CD8-positive, alpha-beta memory T cell (primary cell): ENCODE measurements around the gene EPN2. TPM values are rescaled to one million over a fixed set of nuclear protein-coding genes. Genes with fewer than 3 reads are reported as not detected.

Source experiments
- CTCF ChIA-PET: fragments of 350-600 bp; sonication (Branson Sonifier 250); formaldehyde crosslinking; loops from one replicate; lab custom pipeline; 2021; ENCODE audit warnings: antibody characterized with exemption; lab: Charles Lee
- POLR2A ChIA-PET: fragments of 350-600 bp; sonication (Branson Sonifier 250); formaldehyde crosslinking; loops from one replicate; lab custom pipeline; 2021; ENCODE audit warnings: antibody characterized with exemption; lab: Charles Lee
- DNase-seq, 5 donors: peaks; one replicate each; pipeline versions ENCODE4 v3.0.0 to v3.0.0-alpha.2; 2020 to 2022; ENCODE audit warnings: mixed read lengths in 1 of 5
- H3K27ac ChIP-seq: one replicate; pipeline ENCODE4 v1.7.0; 2013; ENCODE audit warnings: low read depth, mild to moderate bottlenecking, low read length, moderate library complexity
- H3K27me3 ChIP-seq: 2 replicates; pipeline ENCODE4 v1.7.0; 2013; ENCODE audit warnings: low read length, mild to moderate bottlenecking; ENCODE audit not compliant: insufficient read depth, poor library complexity, severe bottlenecking
- H3K36me3 ChIP-seq: 2 replicates; pipeline ENCODE4 v1.7.0; 2013; ENCODE audit warnings: mild to moderate bottlenecking, low read length, moderate library complexity; ENCODE audit not compliant: insufficient read depth
- H3K4me1 ChIP-seq: 2 replicates; pipeline ENCODE4 v1.7.0; 2013; ENCODE audit warnings: mild to moderate bottlenecking, low read length, moderate library complexity; ENCODE audit not compliant: insufficient read depth
- H3K4me3 ChIP-seq: 2 replicates; pipeline ENCODE4 v1.7.0; 2013; ENCODE audit warnings: mild to moderate bottlenecking, low read length
- H3K9me3 ChIP-seq: 2 replicates; pipeline ENCODE4 v1.7.0; 2013; ENCODE audit warnings: mild to moderate bottlenecking, low read length
- H3K27ac Mint-ChIP-seq, 8 donors: one replicate each; pipeline ENCODE4 v1.8.0; 2020 to 2021; ENCODE audit warnings: mixed read lengths in 8 of 8, mild to moderate bottlenecking in 6 of 8, inconsistent platforms in 3 of 8, moderate library complexity in 3 of 8
- H3K27me3 Mint-ChIP-seq, 2 donors: one replicate each; pipeline ENCODE4 v1.8.0; 2020 to 2021; ENCODE audit warnings: mixed read lengths in 2 of 2, mild to moderate bottlenecking in 1 of 2, moderate library complexity in 1 of 2
- H3K36me3 Mint-ChIP-seq, 3 donors: one replicate each; pipeline ENCODE4 v1.8.0; 2020 to 2021; ENCODE audit warnings: mixed read lengths in 3 of 3, inconsistent platforms in 1 of 3, mild to moderate bottlenecking in 1 of 3
- H3K4me1 Mint-ChIP-seq, 3 donors: one replicate each; pipeline ENCODE4 v1.8.0; 2020 to 2021; ENCODE audit warnings: mixed read lengths in 3 of 3, inconsistent platforms in 1 of 3, mild to moderate bottlenecking in 1 of 3
- H3K4me3 Mint-ChIP-seq, 7 donors: one replicate each; pipeline ENCODE4 v1.8.0; 2020 to 2021; ENCODE audit warnings: mixed read lengths in 7 of 7, mild to moderate bottlenecking in 6 of 7, moderate library complexity in 4 of 7, inconsistent platforms in 2 of 7
- H3K9me3 Mint-ChIP-seq, 5 donors: one replicate each; pipeline ENCODE4 v1.8.0; 2020 to 2022; ENCODE audit warnings: mixed read lengths in 5 of 5, mild to moderate bottlenecking in 3 of 5, moderate library complexity in 2 of 5, inconsistent platforms in 1 of 5
- polyA plus RNA-seq: library from polyadenylated mRNA; unstranded; fragments of 300-500 nt; fragmentation: Illumina TruSeq; gene quantifications from one replicate; pipeline ENCODE4 v1.2.3, GENCODE V29; 2021
- total RNA-seq, 2 experiments: library from RNA; stranded (reverse); gene quantifications; one replicate each; pipeline ENCODE4 v1.2.3, GENCODE V29; 2021

The EPN2 gene
- total and polyA plus RNA-seq, 3 experiments from 2014 or later: 9.0 to 10.4 (median 9.7) TPM

- no peak for DNase-seq
- Histone ChIP-seq H3K4me1 (no peaks in the 10 kb centered on the region), H3K9me3 (no peaks in the 10 kb centered on the region), H3K27ac (no peak overlapping the region), H3K36me3 (no peaks in the 10 kb centered on the region), H3K27me3 (no peaks in the 10 kb centered on the region), H3K4me3 (no peak overlapping the region)
- Mint-ChIP-seq H3K27me3 (peaks cover 0 to 4% of the 10 kb centered on the region in 2 donors), H3K4me3 (no peak overlapping the region), H3K27ac (peak overlapping the region in 1 of 8 donors; percentile 45), H3K9me3 (peaks cover 2 to 17% (median 11%) of the 10 kb centered on the region in 5 donors), H3K4me1 (no peaks in the 10 kb centered on the region), H3K36me3 (peaks cover 0 to 5% (median 2%) of the 10 kb centered on the region in 3 donors)
- ChIA-PET POLR2A (no interaction called here), CTCF (no interaction called here)
Measured at GRCh38 chr17:19328441-19329061, 91.4 kb downstream of the EPN2 start.

DNA sequence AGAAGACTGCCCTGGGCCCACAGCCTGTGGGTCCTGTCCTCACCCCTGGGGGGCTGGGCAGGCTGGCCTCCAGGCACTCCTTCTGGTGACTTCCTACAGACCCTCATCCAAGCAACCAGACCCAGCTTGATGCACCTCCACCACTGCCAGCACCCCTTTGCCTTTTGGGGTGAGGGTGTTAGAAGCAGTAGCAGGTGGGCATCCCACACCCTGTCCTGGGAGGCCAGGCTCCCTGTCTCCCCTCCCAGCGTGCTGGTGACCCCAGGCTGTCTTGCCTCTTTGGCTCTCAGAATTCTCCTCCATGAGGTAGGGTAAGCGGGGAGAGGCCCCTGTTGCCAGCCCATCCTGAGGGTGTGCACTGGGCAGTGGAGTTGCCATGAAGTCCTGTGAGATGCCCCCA lies 92.0 kb downstream of the EPN2 start:
- ChIA-PET CTCF (no interaction called here), POLR2A (interaction anchor here (0.5 kb wide), 1 partner anchor 23 kb away, joined by 4 read pairs; no protein-coding TSS in a partner anchor)
- H3K27me3 ChIP-seq: no peaks in the 10 kb centered on the region
- no peak for DNase-seq
- Mint-ChIP-seq H3K27me3 (peaks cover 0 to 4% of the 10 kb centered on the region in 2 donors), H3K9me3 (peaks cover 2 to 17% (median 11%) of the 10 kb centered on the region in 5 donors), H3K36me3 (peaks cover 0 to 5% (median 0%) of the 10 kb centered on the region in 3 donors), H3K4me1 (no peaks in the 10 kb centered on the region), H3K4me3 (no peak overlapping the region), H3K27ac (no peak overlapping the region)
- H3K4me3 ChIP-seq: no peak overlapping the region
- H3K36me3 ChIP-seq: no peaks in the 10 kb centered on the region
- no peaks in the 10 kb centered on the region for H3K4me1 ChIP-seq
- H3K9me3 ChIP-seq: no peaks in the 10 kb centered on the region
- H3K27ac ChIP-seq: no peak overlapping the region

DNA sequence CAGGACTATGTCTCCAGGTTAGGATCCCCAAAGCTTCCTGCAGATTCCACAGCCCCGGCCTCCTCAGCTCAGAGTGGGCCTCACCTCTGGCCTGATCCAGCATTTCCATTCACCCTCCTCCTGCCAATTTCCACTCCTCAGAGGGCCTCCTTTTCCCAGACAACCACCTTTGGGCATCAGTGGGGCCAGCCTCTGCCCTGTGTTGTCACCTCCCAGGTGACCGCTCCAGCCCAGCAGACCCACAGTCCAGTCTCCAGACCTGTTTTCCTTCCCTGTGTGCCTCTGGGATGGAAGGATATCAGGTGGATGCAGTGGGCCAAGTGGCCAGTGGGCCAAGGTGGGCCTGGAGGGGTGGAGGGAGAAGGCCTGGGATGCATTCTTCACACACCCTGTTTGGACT lies 92.7 kb downstream of the EPN2 start:
- no peaks in the 10 kb centered on the region for H3K4me1 Mint-ChIP-seq
- H3K9me3 Mint-ChIP-seq: peaks cover 2 to 12% (median 10%) of the 10 kb centered on the region in 5 donors
- POLR2A ChIA-PET: no interaction called here

DNA sequence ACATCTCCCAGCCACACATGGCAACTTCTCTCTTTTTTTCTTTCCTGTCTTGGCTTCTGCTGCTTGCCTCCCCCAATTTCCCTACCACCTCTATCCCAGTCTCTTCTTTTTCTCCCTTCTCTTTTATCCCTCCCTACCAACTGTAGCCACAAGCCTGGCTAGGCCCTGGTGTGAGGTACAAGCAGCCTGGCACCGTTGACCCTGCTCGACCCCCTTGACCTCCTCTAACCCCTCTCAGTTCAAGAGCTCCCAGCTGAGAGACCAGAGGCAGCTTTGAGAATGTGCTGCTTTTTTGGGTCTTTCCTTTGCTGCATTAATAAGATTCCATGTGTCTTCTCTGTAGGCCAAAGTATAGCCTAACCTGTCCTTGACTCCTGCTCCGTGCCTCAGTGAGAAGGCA lies 93.1 kb downstream of the EPN2 start:
- Histone ChIP-seq H3K9me3 (no peaks in the 10 kb centered on the region), H3K4me3 (no peak overlapping the region), H3K4me1 (no peaks in the 10 kb centered on the region), H3K36me3 (no peaks in the 10 kb centered on the region), H3K27ac (no peak overlapping the region), H3K27me3 (no peaks in the 10 kb centered on the region)
- peaks cover 0 to 4% of the 10 kb centered on the region in 2 donors for H3K27me3 Mint-ChIP-seq
- DNase-seq: no peak
- H3K9me3 Mint-ChIP-seq: peaks cover 2 to 9% (median 6%) of the 10 kb centered on the region in 5 donors
- no peaks in the 10 kb centered on the region for H3K4me1 Mint-ChIP-seq
- peak overlapping the region in 1 of 8 donors; percentile 40 for H3K27ac Mint-ChIP-seq
- ChIA-PET POLR2A (no interaction called here), CTCF (no interaction called here)
- peaks cover 0 to 3% (median 0%) of the 10 kb centered on the region in 3 donors for H3K36me3 Mint-ChIP-seq
- H3K4me3 Mint-ChIP-seq: no peak overlapping the region

More for the DNA sequence above, 92.7 kb downstream of the EPN2 start:
- Mint-ChIP-seq H3K27me3 (peaks cover 0 to 4% of the 10 kb centered on the region in 2 donors), H3K27ac (peak overlapping the region in 1 of 8 donors; percentile 63), H3K36me3 (peaks cover 0 to 5% (median 0%) of the 10 kb centered on the region in 3 donors), H3K4me3 (no peak overlapping the region)
- no peaks in the 10 kb centered on the region for H3K36me3 ChIP-seq
- H3K4me1 ChIP-seq: no peaks in the 10 kb centered on the region
- CTCF ChIA-PET: no interaction called here
- no peak for DNase-seq
- H3K27me3 ChIP-seq: no peaks in the 10 kb centered on the region
- no peaks in the 10 kb centered on the region for H3K9me3 ChIP-seq
- H3K4me3 ChIP-seq: no peak overlapping the region
- H3K27ac ChIP-seq: no peak overlapping the region

DNA sequence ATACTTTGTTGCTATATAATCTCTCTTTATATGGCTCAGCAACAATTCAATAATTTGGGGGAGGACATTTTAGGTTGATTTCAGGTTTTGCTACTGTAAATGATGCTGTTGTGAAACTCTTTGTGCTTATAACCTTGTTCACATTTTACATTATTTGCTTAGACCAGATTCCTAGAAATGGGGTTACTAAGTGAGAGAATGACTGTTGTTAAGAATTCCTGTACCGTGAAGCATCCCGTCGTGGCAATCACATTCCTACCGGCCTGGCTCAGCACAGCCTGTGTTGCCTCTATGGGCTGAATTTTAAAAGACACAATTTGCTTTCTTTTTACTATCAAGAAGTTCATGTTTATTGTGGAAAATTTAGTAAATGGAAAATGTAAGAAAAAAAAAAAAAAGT lies 94.0 kb downstream of the EPN2 start:
- Histone ChIP-seq H3K9me3 (no peaks in the 10 kb centered on the region), H3K27me3 (no peaks in the 10 kb centered on the region), H3K27ac (no peak overlapping the region), H3K4me1 (no peaks in the 10 kb centered on the region), H3K36me3 (no peaks in the 10 kb centered on the region), H3K4me3 (no peak overlapping the region)
- Mint-ChIP-seq H3K9me3 (peaks cover 0 to under 1% (median under 1%) of the 10 kb centered on the region in 5 donors), H3K27me3 (peaks cover 0 to 8% of the 10 kb centered on the region in 2 donors), H3K4me1 (no peaks in the 10 kb centered on the region), H3K27ac (no peak overlapping the region), H3K36me3 (no peaks in the 10 kb centered on the region), H3K4me3 (no peak overlapping the region)
- CTCF ChIA-PET: no interaction called here
- POLR2A ChIA-PET: no interaction called here
- no peak for DNase-seq

DNA sequence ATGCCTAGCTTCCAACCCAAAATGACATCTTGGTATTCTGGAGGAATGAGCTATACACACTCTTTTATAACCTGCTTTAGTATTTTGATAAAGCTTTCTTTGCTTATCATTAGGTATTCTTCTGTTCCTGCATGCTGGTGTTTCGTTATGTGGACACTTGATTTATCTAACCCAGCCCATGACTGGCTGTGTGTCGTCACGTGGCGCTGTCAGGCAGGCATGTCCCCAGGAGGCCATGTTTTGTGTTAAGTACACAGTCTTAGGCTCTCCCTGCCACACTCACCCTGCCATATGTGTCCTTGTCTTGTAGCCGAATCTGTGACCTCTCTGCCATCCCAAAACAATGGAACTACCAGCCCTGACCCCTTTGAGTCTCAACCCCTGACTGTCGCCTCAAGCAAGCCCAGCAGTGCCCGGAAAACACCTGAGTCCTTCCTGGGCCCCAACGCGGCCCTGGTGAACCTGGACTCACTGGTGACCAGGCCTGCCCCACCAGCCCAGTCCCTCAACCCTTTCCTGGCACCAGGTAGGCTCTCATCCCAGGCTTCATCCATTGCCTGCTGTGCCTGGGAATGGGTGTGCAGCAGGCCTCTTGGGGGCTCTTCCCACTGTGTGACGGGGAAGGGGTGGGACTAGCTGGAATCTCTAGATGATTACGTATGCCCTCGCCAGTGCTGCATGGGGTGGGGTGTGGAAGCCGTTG lies 94.5 kb downstream of the EPN2 start:
- no peaks in the 10 kb centered on the region for H3K36me3 ChIP-seq
- no peaks in the 10 kb centered on the region for H3K9me3 Mint-ChIP-seq
- H3K4me3 Mint-ChIP-seq: no peak overlapping the region
- DNase-seq: no peak
- no peak overlapping the region for H3K27ac ChIP-seq
- ChIA-PET POLR2A (no interaction called here), CTCF (no interaction called here)
- peaks cover 0 to 9% of the 10 kb centered on the region in 2 donors for H3K27me3 Mint-ChIP-seq
- no peaks in the 10 kb centered on the region for H3K27me3 ChIP-seq
- no peaks in the 10 kb centered on the region for H3K9me3 ChIP-seq
- H3K4me3 ChIP-seq: no peak overlapping the region
- no peaks in the 10 kb centered on the region for H3K36me3 Mint-ChIP-seq
- no peaks in the 10 kb centered on the region for H3K4me1 ChIP-seq
- H3K27ac Mint-ChIP-seq: peak overlapping the region in 2 of 8 donors; percentile 39 to 82
- no peaks in the 10 kb centered on the region for H3K4me1 Mint-ChIP-seq

DNA sequence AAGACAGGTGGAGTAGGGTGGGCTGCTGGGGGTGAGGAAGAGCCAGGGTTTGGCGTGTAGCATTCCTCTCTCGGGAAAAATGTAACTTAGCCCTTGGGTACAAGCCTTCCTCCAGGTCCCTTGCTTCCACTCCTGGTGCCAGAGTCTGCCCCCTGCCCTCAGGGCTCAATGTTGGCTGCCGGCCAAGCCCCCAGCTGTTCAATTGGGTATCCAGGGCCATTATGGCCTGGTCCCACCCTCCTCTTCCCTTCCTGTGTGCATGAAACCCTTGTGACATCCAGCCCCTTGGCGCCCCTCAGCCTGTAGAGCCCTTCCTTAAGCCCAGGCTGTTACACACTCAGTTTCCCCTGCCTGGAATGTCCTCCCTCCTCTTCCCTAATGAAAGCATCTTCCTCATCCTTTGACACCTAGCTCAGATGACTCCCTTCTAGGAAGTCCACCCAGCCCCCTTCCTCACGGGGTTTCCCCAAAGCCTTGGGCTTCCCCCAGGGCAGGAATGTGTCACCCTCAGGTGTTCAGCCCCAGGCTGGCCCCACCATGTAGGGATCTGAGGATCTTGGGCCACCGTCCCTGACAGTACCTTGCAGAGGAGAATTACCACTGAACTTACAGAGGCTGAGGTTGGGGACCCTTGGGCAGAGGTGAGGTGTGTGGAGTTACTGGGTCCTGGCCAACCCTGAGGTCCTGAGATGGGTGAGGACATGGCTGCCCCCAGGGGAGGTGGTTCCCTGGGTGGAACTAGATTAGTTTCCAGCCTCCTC lies 95.4 kb downstream of the EPN2 start:
- Mint-ChIP-seq H3K9me3 (no peaks in the 10 kb centered on the region), H3K4me3 (no peak overlapping the region), H3K36me3 (no peaks in the 10 kb centered on the region), H3K4me1 (no peaks in the 10 kb centered on the region), H3K27me3 (peaks cover 0 to 6% of the 10 kb centered on the region in 2 donors), H3K27ac (peak overlapping the region in 1 of 8 donors; percentile 74)
- ChIA-PET POLR2A (no interaction called here), CTCF (no interaction called here)
- no peak overlapping the region for H3K4me3 ChIP-seq
- no peak for DNase-seq
- H3K9me3 ChIP-seq: no peaks in the 10 kb centered on the region
- H3K27me3 ChIP-seq: no peaks in the 10 kb centered on the region
- H3K36me3 ChIP-seq: no peaks in the 10 kb centered on the region
- no peaks in the 10 kb centered on the region for H3K4me1 ChIP-seq
- H3K27ac ChIP-seq: no peak overlapping the region

- H3K27ac Mint-ChIP-seq: no peak overlapping the region
- DNase-seq: no peak
- no peaks in the 10 kb centered on the region for H3K36me3 ChIP-seq
- H3K4me3 ChIP-seq: no peak overlapping the region
- no peaks in the 10 kb centered on the region for H3K4me1 Mint-ChIP-seq
- H3K36me3 Mint-ChIP-seq: no peaks in the 10 kb centered on the region
- H3K9me3 ChIP-seq: no peaks in the 10 kb centered on the region
- H3K4me1 ChIP-seq: no peaks in the 10 kb centered on the region
- no peaks in the 10 kb centered on the region for H3K27me3 ChIP-seq
- H3K4me3 Mint-ChIP-seq: no peak overlapping the region
- no peak overlapping the region for H3K27ac ChIP-seq
- POLR2A ChIA-PET: no interaction called here
- H3K27me3 Mint-ChIP-seq: peaks cover 0 to 6% of the 10 kb centered on the region in 2 donors
- CTCF ChIA-PET: no interaction called here
- no peaks in the 10 kb centered on the region for H3K9me3 Mint-ChIP-seq
Measured at GRCh38 chr17:19333132-19333440, 95.9 kb downstream of the EPN2 start.
